Panc1 (cell line): ENCODE data around the gene P2RY12. TPM values are rescaled to one million over a fixed set of nuclear protein-coding genes. Genes with fewer than 3 reads are reported as not detected.

ENCODE experiments used
- ATAC-seq: fragments of 200-7000 bp; cut with Tn5 transposase; 2 replicates; pipeline ENCODE4 v1.9.1; 2020; ENCODE audit warnings: mild to moderate bottlenecking, moderate library complexity
- BruUV-seq: library from RNA; stranded (reverse); fragments of 400-500 nt; replicated peaks from 2 replicates; lab custom pipeline; 2021; lab: Mats Ljungman, UMichigan
- CTCF ChIA-PET: fragments of 300-600 bp; sonication (Branson Sonifier 250); formaldehyde crosslinking; loops from one replicate; lab custom pipeline; 2022; ENCODE audit warnings: antibody characterized with exemption; lab: Charles Lee
- POLR2A ChIA-PET: fragments of 300-600 bp; sonication (Branson Sonifier 250); formaldehyde crosslinking; loops from one replicate; lab custom pipeline; 2022; ENCODE audit warnings: antibody characterized with exemption; lab: Charles Lee
- DNase-seq: peaks from one replicate; pipeline ENCODE4 v3.0.0-alpha.2; 2010; ENCODE audit warnings: low read depth, low spot score
- H3K27ac ChIP-seq: 2 replicates; pipeline ENCODE4 v1.5.1; 2011; ENCODE audit warnings: mild to moderate bottlenecking, low read length, inconsistent platforms
- H3K27me3 ChIP-seq: fragments of 200-500 bp; sonication (Bioruptor generic); 2 replicates; pipeline ENCODE4 v1.6.0; 2014; ENCODE audit warnings: low read length, inconsistent platforms; ENCODE audit not compliant: control insufficient read depth, insufficient read depth
- H3K36me3 ChIP-seq: fragments of 200-500 bp; sonication (Bioruptor generic); 2 replicates; pipeline ENCODE4 v1.5.1; 2014; ENCODE audit warnings: inconsistent platforms, mild to moderate bottlenecking, low read length, moderate library complexity; ENCODE audit not compliant: control insufficient read depth, insufficient read depth
- H3K4me1 ChIP-seq: 2 replicates; pipeline ENCODE4 v1.5.1; 2011; ENCODE audit warnings: inconsistent platforms, mild to moderate bottlenecking, low read length, moderate library complexity; ENCODE audit not compliant: control insufficient read depth, insufficient read depth
- H3K4me3 ChIP-seq, 2 experiments: 2 replicates each; pipeline ENCODE4 v1.5.1; 2011 to 2012; ENCODE audit warnings: low read depth in 2 of 2, low read length in 2 of 2, mild to moderate bottlenecking in 2 of 2, inconsistent platforms in 1 of 2, moderate library complexity in 1 of 2
- H3K9me3 ChIP-seq: fragments of 200-500 bp; sonication (Bioruptor generic); 2 replicates; pipeline ENCODE4 v1.5.1; 2014; ENCODE audit warnings: low read depth, mild to moderate bottlenecking, inconsistent platforms, low read length, moderate library complexity; ENCODE audit not compliant: control insufficient read depth, insufficient read depth
- CTCF ChIP-seq: fragments of 450-650 bp; IDR thresholded peaks from 2 replicates; pipeline ENCODE4 v1.5.1; 2017; ENCODE audit warnings: mild to moderate bottlenecking
- POLR2AphosphoS5 ChIP-seq: IDR thresholded peaks from 2 replicates; pipeline ENCODE4 v1.6.1; 2012; ENCODE audit warnings: mild to moderate bottlenecking, low read depth, low read length, moderate library complexity
- SIN3A ChIP-seq: IDR thresholded peaks from 2 replicates; pipeline ENCODE4 v1.6.1; 2012; ENCODE audit warnings: low read depth, mild to moderate bottlenecking, low read length, moderate library complexity, borderline replicate concordance; ENCODE audit not compliant: insufficient read depth
- TCF7L2 ChIP-seq: IDR thresholded peaks from 2 replicates; pipeline ENCODE4 v1.6.1; 2011; ENCODE audit warnings: mild to moderate bottlenecking, low read depth, low read length, inconsistent platforms
- in situ Hi-C: cut with HindIII; loops from 2 replicates; pipeline ENCODE4 v1.10.0; 2016; ENCODE audit warnings: low sequenced_read_pairs, low pct_unique_long_range_greater_than_20kb
- intact Hi-C: fragments of 100-400 bp; cut with micrococcal nuclease; formaldehyde crosslinking; loops from one replicate; pipeline ENCODE4 v1.10.0; 2022; ENCODE audit not compliant: unreplicated experiment
- total RNA-seq: library from RNA; stranded (reverse); gene quantifications from one replicate; pipeline ENCODE4 v1.2.1, GENCODE V29; 2021; ENCODE audit not compliant: unreplicated experiment
- TF ChIP-seq, protein P1 (sequence below), 2 experiments: IDR thresholded peaks; 2 replicates each; pipeline ENCODE4 v1.6.1; 2011 to 2012; ENCODE audit warnings: low read depth in 2 of 2, control low read depth in 1 of 2, low read length in 1 of 2, mild to moderate bottlenecking in 1 of 2, moderate library complexity in 1 of 2; ENCODE audit not compliant: insufficient read depth in 1 of 2

Gene P2RY12
- total RNA-seq, 1 experiment from 2014 or later: not detected

- POLR2A ChIA-PET: no interaction called here
Measured at GRCh38 chr3:151299006-151299405, 85.5 kb downstream of the P2RY12 start.

DNA sequence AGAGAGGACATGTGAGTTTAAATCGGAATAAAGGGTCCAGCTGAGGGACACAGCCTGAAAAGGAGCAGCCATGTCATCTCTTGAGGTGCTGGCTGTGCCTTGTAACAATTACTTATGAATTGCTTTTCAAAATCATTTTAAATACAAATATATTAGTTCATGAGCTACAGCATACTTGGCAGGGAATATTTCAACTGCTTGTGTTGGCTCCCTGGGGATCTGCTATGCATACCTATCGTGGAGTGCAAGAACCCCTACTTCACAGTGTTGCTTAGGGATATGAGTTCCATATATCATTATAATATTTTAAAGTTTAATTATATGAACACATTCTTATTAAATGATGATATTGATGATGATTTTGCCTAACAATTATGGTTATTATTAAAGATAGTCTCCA is 87.1 kb downstream of the P2RY12 start:
- intact Hi-C loops (no loop called here), in situ Hi-C loops (no loop called here)
- Histone ChIP-seq H3K27me3 (no peaks in the 10 kb centered on the region), H3K27ac (no peak overlapping the region), H3K4me3 (no peak overlapping the region), H3K9me3 (no peaks in the 10 kb centered on the region), H3K36me3 (no peaks in the 10 kb centered on the region), H3K4me1 (no peaks in the 10 kb centered on the region)
- no peak for TF ChIP-seq POLR2AphosphoS5
- no peak for TF ChIP-seq TCF7L2
- TF ChIP-seq, protein P1, sequence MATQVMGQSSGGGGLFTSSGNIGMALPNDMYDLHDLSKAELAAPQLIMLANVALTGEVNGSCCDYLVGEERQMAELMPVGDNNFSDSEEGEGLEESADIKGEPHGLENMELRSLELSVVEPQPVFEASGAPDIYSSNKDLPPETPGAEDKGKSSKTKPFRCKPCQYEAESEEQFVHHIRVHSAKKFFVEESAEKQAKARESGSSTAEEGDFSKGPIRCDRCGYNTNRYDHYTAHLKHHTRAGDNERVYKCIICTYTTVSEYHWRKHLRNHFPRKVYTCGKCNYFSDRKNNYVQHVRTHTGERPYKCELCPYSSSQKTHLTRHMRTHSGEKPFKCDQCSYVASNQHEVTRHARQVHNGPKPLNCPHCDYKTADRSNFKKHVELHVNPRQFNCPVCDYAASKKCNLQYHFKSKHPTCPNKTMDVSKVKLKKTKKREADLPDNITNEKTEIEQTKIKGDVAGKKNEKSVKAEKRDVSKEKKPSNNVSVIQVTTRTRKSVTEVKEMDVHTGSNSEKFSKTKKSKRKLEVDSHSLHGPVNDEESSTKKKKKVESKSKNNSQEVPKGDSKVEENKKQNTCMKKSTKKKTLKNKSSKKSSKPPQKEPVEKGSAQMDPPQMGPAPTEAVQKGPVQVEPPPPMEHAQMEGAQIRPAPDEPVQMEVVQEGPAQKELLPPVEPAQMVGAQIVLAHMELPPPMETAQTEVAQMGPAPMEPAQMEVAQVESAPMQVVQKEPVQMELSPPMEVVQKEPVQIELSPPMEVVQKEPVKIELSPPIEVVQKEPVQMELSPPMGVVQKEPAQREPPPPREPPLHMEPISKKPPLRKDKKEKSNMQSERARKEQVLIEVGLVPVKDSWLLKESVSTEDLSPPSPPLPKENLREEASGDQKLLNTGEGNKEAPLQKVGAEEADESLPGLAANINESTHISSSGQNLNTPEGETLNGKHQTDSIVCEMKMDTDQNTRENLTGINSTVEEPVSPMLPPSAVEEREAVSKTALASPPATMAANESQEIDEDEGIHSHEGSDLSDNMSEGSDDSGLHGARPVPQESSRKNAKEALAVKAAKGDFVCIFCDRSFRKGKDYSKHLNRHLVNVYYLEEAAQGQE (IDR thresholded peaks at IDR 0.05; ENCODE audit: insufficient read depth in 1 of 2, low read depth in 2 of 2, low read length in 1 of 2): no peak
- TF ChIP-seq SIN3A: no peak
- no peak for TF ChIP-seq CTCF
- no peak for ATAC-seq
- DNase-seq: no peak
- BruUV-seq: no TSS peak
- ChIA-PET POLR2A (no interaction called here), CTCF (no interaction called here)

More at GRCh38 chr3:151299006-151299405, 85.5 kb downstream of the P2RY12 start:
- CTCF ChIA-PET: no interaction called here
- DNase-seq (no peak), ATAC-seq (no peak)
- in situ Hi-C loops: no loop called here
- intact Hi-C loops: no loop called here
- H3K36me3 ChIP-seq: no peaks in the 10 kb centered on the region
- H3K27ac ChIP-seq: no peak overlapping the region
- H3K4me3 ChIP-seq: no peak overlapping the region
- H3K27me3 ChIP-seq: no peaks in the 10 kb centered on the region
- TF ChIP-seq SIN3A (no peak), TCF7L2 (no peak), POLR2AphosphoS5 (no peak), CTCF (no peak)
- TF ChIP-seq, protein P1 (IDR thresholded peaks at IDR 0.05; ENCODE audit: insufficient read depth in 1 of 2, low read depth in 2 of 2, low read length in 1 of 2): no peak
- H3K4me1 ChIP-seq: no peaks in the 10 kb centered on the region
- BruUV-seq: no TSS peak
- no peaks in the 10 kb centered on the region for H3K9me3 ChIP-seq
